ENCODE data around the gene SEC14L2. TPM values are rescaled to one million over a fixed set of nuclear protein-coding genes. Genes with fewer than 3 reads are reported as not detected.

Gene SEC14L2
- total and polyA plus RNA-seq, 2 donors (not counting 1 experiment from before 2014, with no cell fraction given) = 0.24 to 0.67 TPM

DNA sequence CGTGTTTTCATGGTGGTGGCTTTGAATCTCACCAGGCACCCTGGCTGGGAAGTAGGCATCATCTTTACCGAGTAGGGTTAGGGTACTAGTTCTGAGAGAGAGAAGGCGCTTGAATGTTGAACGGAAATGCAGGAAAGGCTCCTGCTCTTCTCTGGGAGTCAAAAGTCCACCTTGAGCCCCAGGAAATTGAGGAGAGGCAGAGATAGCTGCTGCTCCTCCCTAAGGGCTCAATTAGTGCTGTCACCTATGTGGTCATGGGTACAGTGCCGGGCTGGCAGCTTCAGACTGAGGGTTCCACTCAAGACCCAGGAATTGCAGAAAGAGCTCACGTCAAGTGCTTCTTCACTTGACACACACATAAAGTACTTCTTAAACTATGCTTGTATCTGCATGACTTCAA is 38.3 kb upstream of the SEC14L2 start:
- peaks cover 24 to 35% of the 10 kb centered on the region in 2 donors for H3K4me1 ChIP-seq (ENCODE audit: control insufficient read depth in 2 of 2, insufficient read depth in 2 of 2, low read length in 2 of 2)
- H4K20me1 ChIP-seq (ENCODE audit: control insufficient read depth, insufficient read depth, low read length, poor library complexity, severe bottlenecking) = peaks cover 37% of the 10 kb centered on the region
- H3K9me3 ChIP-seq (ENCODE audit: control extremely low read depth in 1 of 3, control insufficient read depth in 2 of 3, insufficient read depth in 1 of 3, low read length in 2 of 3) = no peaks in the 10 kb centered on the region
- 95% methylated on average over 5 of the region's 6 CpGs for WGBS (ENCODE audit: insufficient coverage)
- ATAC-seq (ENCODE audit: low read depth) = no peak
- no peak overlapping the region for H3K27ac Mint-ChIP-seq
- CTCF ChIA-PET = interaction anchor here (0.6 to 12.3 kb wide), 4 partner anchors 29 to 585 kb away, joined by 3 to 169 read pairs (median 4); partner anchors contain the start of genes CASTOR1, RNF215 and TBC1D10A
- intact Hi-C loops (cut with micrococcal nuclease) = no loop called here
- H3K4me3 ChIP-seq (ENCODE audit: control extremely low read depth in 1 of 5, extremely low read depth in 1 of 5, insufficient read depth in 1 of 5, low read depth in 2 of 5, low read length in 4 of 5) = no peak overlapping the region
- H3K79me2 ChIP-seq (ENCODE audit: control insufficient read depth, insufficient read depth, low read length) = peaks cover 47% of the 10 kb centered on the region
- H3K4me1 Mint-ChIP-seq = peaks cover 35% of the 10 kb centered on the region
- no peaks in the 10 kb centered on the region for H3K9me3 Mint-ChIP-seq (ENCODE audit: insufficient read depth)
- H3K27me3 ChIP-seq (replicated peaks in 1 of 4; ENCODE audit: control extremely low read depth in 1 of 4, control insufficient read depth in 3 of 4, insufficient read depth in 4 of 4, low read length in 3 of 4) = no peaks in the 10 kb centered on the region
- no peak overlapping the region for H2AFZ ChIP-seq (ENCODE audit: insufficient read depth, low read depth, low read length, poor library complexity, severe bottlenecking)
- no peaks in the 10 kb centered on the region for H3K27me3 Mint-ChIP-seq
- no peak overlapping the region for H3K27ac ChIP-seq (ENCODE audit: low read length in 2 of 2)
- no peak for TF ChIP-seq EZH2 (IDR thresholded peaks at IDR 0.05; ENCODE audit: borderline replicate concordance, insufficient read depth, low read depth, low read length, poor library complexity, severe bottlenecking)
- TF ChIP-seq, protein P1, sequence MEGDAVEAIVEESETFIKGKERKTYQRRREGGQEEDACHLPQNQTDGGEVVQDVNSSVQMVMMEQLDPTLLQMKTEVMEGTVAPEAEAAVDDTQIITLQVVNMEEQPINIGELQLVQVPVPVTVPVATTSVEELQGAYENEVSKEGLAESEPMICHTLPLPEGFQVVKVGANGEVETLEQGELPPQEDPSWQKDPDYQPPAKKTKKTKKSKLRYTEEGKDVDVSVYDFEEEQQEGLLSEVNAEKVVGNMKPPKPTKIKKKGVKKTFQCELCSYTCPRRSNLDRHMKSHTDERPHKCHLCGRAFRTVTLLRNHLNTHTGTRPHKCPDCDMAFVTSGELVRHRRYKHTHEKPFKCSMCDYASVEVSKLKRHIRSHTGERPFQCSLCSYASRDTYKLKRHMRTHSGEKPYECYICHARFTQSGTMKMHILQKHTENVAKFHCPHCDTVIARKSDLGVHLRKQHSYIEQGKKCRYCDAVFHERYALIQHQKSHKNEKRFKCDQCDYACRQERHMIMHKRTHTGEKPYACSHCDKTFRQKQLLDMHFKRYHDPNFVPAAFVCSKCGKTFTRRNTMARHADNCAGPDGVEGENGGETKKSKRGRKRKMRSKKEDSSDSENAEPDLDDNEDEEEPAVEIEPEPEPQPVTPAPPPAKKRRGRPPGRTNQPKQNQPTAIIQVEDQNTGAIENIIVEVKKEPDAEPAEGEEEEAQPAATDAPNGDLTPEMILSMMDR (IDR thresholded peaks at IDR 0.05) = no peak
- DNase-seq = no peak
- H3K36me3 ChIP-seq (replicated peaks in 1 of 2; ENCODE audit: control extremely low read depth in 1 of 2, control insufficient read depth in 1 of 2, extremely low read depth in 1 of 2, insufficient read depth in 2 of 2, low read length in 1 of 2) = peaks cover 0 to 4% of the 10 kb centered on the region in 2 experiments
- H3K9ac ChIP-seq (ENCODE audit: low read length) = no peak overlapping the region
- POLR2A ChIA-PET = interaction anchor here (3.0 kb wide), 1 partner anchor 70 kb away, joined by 27 read pairs; the partner anchor contains the start of gene CASTOR1
- peak overlapping the region; percentile 91 for H3K4me3 Mint-ChIP-seq
- H3K4me2 ChIP-seq (replicated peaks; ENCODE audit: low read depth, low read length, poor library complexity, severe bottlenecking) = no peak overlapping the region

DNA sequence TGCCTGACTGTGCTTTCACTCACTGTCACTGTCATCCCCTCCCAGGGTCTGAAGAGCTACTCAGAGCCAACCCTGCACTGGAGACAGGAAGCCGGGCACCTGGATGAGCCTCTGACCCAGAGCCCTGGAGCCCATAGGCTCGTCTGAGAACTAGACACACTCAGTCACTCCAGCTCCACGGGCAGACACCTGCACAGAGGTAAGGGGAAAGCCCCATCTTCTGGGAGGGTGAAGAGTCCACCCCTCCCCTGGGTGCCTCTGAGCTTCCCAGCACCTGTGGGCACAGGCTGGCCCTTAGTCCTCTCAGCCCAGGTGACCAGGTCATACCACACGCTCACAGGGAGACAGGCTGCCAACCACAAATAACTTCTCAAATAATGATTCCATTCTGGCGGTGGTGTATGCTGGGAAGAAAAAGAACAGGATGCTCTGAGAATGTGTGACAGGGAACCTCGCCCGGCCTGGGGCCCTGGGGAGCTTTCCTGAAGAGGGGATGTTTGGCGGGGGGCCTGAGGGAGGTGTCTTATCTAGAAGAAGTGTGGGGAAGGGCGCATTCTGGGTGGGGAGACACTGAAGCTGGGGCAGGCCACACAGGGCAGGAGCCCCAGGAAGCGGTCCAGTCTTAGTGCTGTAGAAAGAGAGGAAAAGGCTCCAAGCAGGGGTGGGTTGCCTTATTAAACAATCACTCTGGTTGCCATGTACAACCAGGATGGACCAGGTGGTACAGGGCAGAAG is 34.7 kb upstream of the SEC14L2 start:
- ATAC-seq (ENCODE audit: low read depth) = no peak
- TF ChIP-seq, protein P1 (IDR thresholded peaks at IDR 0.05) = no peak
- TF ChIP-seq EZH2 (IDR thresholded peaks at IDR 0.05; ENCODE audit: borderline replicate concordance, insufficient read depth, low read depth, low read length, poor library complexity, severe bottlenecking) = no peak
- Histone ChIP-seq H3K27me3 (replicated peaks in 1 of 4; ENCODE audit: control extremely low read depth in 1 of 4, control insufficient read depth in 3 of 4, insufficient read depth in 4 of 4, low read length in 3 of 4) (no peaks in the 10 kb centered on the region), H3K4me3 (ENCODE audit: control extremely low read depth in 1 of 5, extremely low read depth in 1 of 5, insufficient read depth in 1 of 5, low read depth in 2 of 5, low read length in 4 of 5) (no peak overlapping the region), H3K4me2 (replicated peaks; ENCODE audit: low read depth, low read length, poor library complexity, severe bottlenecking) (no peak overlapping the region), H3K9me3 (ENCODE audit: control extremely low read depth in 1 of 3, control insufficient read depth in 2 of 3, insufficient read depth in 1 of 3, low read length in 2 of 3) (no peaks in the 10 kb centered on the region), H3K79me2 (ENCODE audit: control insufficient read depth, insufficient read depth, low read length) (peaks cover 13% of the 10 kb centered on the region), H3K27ac (ENCODE audit: low read length in 2 of 2) (no peak overlapping the region), H4K20me1 (ENCODE audit: control insufficient read depth, insufficient read depth, low read length, poor library complexity, severe bottlenecking) (peaks cover 10% of the 10 kb centered on the region), H3K4me1 (ENCODE audit: control insufficient read depth in 2 of 2, insufficient read depth in 2 of 2, low read length in 2 of 2) (peaks cover 3 to 7% of the 10 kb centered on the region in 2 donors), H2AFZ (ENCODE audit: insufficient read depth, low read depth, low read length, poor library complexity, severe bottlenecking) (no peak overlapping the region), H3K9ac (ENCODE audit: low read length) (no peak overlapping the region), H3K36me3 (replicated peaks in 1 of 2; ENCODE audit: control extremely low read depth in 1 of 2, control insufficient read depth in 1 of 2, extremely low read depth in 1 of 2, insufficient read depth in 2 of 2, low read length in 1 of 2) (no peaks in the 10 kb centered on the region)
- Mint-ChIP-seq H3K27me3 (no peaks in the 10 kb centered on the region), H3K4me1 (peaks cover 6% of the 10 kb centered on the region), H3K9me3 (ENCODE audit: insufficient read depth) (no peaks in the 10 kb centered on the region), H3K27ac (no peak overlapping the region), H3K4me3 (no peak overlapping the region)
- WGBS (ENCODE audit: insufficient coverage) = 73% methylated on average over 9 of the region's 10 CpGs
- ChIA-PET POLR2A (no interaction called here), CTCF (interaction anchor here (1.2 kb wide), 2 partner anchors 13 to 74 kb away, joined by 3 read pairs; no protein-coding TSS in a partner anchor)
- intact Hi-C loops (cut with micrococcal nuclease) = no loop called here
- DNase-seq = no peak
